Activated naive CD4-positive, alpha-beta T cell (primary cell): ENCODE results near the gene IGFBP4.

Experiments
- DNase-seq, 4 experiments: peaks; one replicate each; lab custom pipeline; 2025; lab: John Stamatoyannopoulos, UW

The IGFBP4 gene

GRCh38 chr17:40456396-40456951, 13.2 kb downstream of the IGFBP4 start:
- no peak for DNase-seq

GRCh38 chr17:40457369-40457768, 14.1 kb downstream of the IGFBP4 start:
- DNase-seq = no peak

GRCh38 chr17:40457964-40458791, 14.9 kb downstream of the IGFBP4 start:
- DNase-seq = no peak

GRCh38 chr17:40458851-40459482, 15.7 kb downstream of the IGFBP4 start:
- no peak for DNase-seq

GRCh38 chr17:40459636-40460603, 16.7 kb downstream of the IGFBP4 start:
- no peak for DNase-seq

GRCh38 chr17:40460604-40460967, 17.3 kb downstream of the IGFBP4 start:
- DNase-seq = no peak

GRCh38 chr17:40460968-40461731, 17.9 kb downstream of the IGFBP4 start:
- no peak for DNase-seq

GRCh38 chr17:40461732-40462342, 18.6 kb downstream of the IGFBP4 start:
- DNase-seq = no peak

GRCh38 chr17:40462343-40463121, 19.3 kb downstream of the IGFBP4 start:
- no peak for DNase-seq

- no peak for DNase-seq
Measured at GRCh38 chr17:40463122-40463550, 19.9 kb downstream of the IGFBP4 start.

- DNase-seq = no peak
Measured at GRCh38 chr17:40464392-40464855, 21.2 kb downstream of the IGFBP4 start.

- no peak for DNase-seq
Measured at GRCh38 chr17:40466298-40466971, 23.2 kb downstream of the IGFBP4 start.

- DNase-seq = no peak
Measured at GRCh38 chr17:40467281-40467867, 24.1 kb downstream of the IGFBP4 start.

- no peak for DNase-seq
Measured at GRCh38 chr17:40468560-40468959, 25.3 kb downstream of the IGFBP4 start.

- no peak for DNase-seq
Measured at GRCh38 chr17:40469805-40470675, 26.8 kb downstream of the IGFBP4 start.

GRCh38 chr17:40470932-40471828, 27.9 kb downstream of the IGFBP4 start:
- no peak for DNase-seq
